Ovary (tissue), 3 donors: ENCODE measurements around the gene WDR59.

Source experiments
- EP300 ChIP-seq: sonication (generic); formaldehyde crosslinking; IDR thresholded peaks from one replicate; pipeline ENCODE4 v1.6.1; 2017; ENCODE audit warnings: antibody characterized with exemption
- TF ChIP-seq, protein P1 (sequence below), 3 donors: fragments of 450-650 bp in 2 of 3; fragments of 200-600 bp in 1 of 3; IDR thresholded peaks; one replicate each; pipeline versions ENCODE4 v1.5.1 to v1.8.0; 2016 to 2022; ENCODE audit warnings: antibody characterized with exemption in 3 of 3, mild to moderate bottlenecking in 1 of 3
- donor health status: DM: no; HTN: no; CAD: no.

DNA sequence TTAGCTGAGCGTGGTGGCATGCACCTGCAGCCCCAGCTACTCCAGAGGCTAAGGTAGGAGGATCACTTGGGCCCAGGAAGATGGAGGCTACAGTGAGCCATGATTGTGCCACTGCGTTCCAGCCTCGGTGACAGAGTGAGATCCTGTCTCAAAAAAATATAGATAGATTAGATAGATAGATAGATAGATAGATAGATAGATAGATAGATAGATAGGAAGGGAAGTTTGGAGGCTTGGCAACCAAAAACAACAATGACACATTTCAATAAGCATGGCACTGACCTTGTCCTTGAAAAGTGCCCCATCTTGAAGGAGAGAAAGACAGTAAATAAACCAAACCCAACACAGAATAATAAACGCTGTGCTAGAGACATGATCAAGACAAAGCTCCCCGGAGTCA, 152.7 kb downstream of the WDR59 start:
- TF ChIP-seq EP300 = no peak
- TF ChIP-seq, protein P1, sequence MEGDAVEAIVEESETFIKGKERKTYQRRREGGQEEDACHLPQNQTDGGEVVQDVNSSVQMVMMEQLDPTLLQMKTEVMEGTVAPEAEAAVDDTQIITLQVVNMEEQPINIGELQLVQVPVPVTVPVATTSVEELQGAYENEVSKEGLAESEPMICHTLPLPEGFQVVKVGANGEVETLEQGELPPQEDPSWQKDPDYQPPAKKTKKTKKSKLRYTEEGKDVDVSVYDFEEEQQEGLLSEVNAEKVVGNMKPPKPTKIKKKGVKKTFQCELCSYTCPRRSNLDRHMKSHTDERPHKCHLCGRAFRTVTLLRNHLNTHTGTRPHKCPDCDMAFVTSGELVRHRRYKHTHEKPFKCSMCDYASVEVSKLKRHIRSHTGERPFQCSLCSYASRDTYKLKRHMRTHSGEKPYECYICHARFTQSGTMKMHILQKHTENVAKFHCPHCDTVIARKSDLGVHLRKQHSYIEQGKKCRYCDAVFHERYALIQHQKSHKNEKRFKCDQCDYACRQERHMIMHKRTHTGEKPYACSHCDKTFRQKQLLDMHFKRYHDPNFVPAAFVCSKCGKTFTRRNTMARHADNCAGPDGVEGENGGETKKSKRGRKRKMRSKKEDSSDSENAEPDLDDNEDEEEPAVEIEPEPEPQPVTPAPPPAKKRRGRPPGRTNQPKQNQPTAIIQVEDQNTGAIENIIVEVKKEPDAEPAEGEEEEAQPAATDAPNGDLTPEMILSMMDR (IDR thresholded peaks at IDR 0.05) = no peak
